ENCODE results near the gene ARID4A. TPM values are rescaled to one million over a fixed set of nuclear protein-coding genes. Genes with fewer than 3 reads are reported as not detected.

Gene ARID4A
- total and polyA plus RNA-seq, 10 of the 15 experiments (the other 5 are each of a cell fraction or from before 2014, with no cell fraction given): 5.2 to 18.9 (median 12.5) TPM

DNA sequence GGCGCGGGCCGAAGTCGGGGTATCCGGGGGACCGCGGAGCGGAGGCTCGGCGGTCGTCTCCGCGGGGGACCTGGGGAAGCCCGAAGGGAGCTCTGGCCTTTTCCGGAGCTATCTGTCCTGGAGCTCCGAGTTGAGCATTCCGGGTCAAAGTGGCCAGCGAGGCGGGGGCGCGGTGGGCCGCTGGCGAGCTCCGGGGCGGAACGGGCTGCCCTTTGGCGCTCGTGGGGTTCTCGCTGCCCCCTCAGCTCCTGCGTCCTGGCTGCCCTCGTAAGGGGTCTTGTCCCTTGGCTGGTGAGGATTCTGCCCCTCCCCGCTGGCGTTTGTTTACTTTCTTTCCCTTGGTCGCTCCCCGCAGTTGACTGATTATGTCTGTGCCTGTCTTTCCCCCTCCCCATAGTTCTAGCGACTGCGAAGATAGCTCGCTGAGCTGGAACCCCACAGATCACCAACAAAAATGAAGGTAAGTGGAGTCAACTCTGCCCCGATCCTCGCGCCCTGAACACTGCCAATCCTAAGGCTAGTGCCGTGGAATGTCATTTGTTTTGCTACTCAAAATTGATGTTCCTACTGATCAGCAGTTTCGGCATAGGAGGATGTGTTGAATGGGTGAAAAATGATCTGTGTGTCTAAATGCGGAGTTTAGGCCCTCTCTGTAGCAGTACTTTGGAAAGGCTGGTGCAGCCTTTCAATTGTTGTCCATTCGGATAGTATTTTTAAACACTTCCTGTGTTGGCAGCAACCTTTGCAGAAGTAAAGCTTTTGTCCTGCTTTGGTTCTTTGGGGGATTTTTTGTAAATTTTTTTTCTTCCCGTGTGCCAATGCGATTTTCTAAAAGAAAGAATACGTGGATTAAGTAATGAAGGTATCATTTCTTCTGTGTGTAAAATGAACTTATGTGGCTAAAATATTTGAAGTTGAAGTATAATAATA is 1.3 kb downstream of the ARID4A start (continued):
- TF ChIP-seq, protein P1, sequence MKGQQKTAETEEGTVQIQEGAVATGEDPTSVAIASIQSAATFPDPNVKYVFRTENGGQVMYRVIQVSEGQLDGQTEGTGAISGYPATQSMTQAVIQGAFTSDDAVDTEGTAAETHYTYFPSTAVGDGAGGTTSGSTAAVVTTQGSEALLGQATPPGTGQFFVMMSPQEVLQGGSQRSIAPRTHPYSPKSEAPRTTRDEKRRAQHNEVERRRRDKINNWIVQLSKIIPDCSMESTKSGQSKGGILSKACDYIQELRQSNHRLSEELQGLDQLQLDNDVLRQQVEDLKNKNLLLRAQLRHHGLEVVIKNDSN (IDR thresholded peaks at IDR 0.05; ENCODE audit: borderline replicate concordance, extremely low read length, insufficient read depth, low read depth, low read length): no peak
- TF ChIP-seq ZNF687 (IDR thresholded peaks at IDR 0.05) (no peak), IKZF1 (conservative IDR thresholded peaks at IDR 0.05) (0 out of 2 replicates have a peak, but pooled peaks have one; percentile 11), ZBTB33 (IDR thresholded peaks at IDR 0.05) (no peak), KDM1A (IDR thresholded peaks at IDR 0.05; ENCODE audit: borderline replicate concordance) (no peak), MYC (IDR thresholded peaks at IDR 0.05; ENCODE audit: insufficient read depth, insufficient read length, insufficient replicate concordance, low read length, severe bottlenecking) (no peak), NR2F1 (conservative IDR thresholded peaks at IDR 0.05) (peak; percentile 56), LARP7 (IDR thresholded peaks at IDR 0.05) (peak; percentile 41), JUND (IDR thresholded peaks at IDR 0.05; ENCODE audit: low read depth, low read length) (no peak), SPI1 (IDR thresholded peaks at IDR 0.05; ENCODE audit: borderline replicate concordance, insufficient read depth, low read depth, low read length) (no peak), ZNF622 (IDR thresholded peaks at IDR 0.05) (no peak), SIN3A (IDR thresholded peaks at IDR 0.05; ENCODE audit: low read depth, low read length) (no peak), BCL11A (IDR thresholded peaks at IDR 0.05; ENCODE audit: low read depth, low read length) (no peak)
- TF ChIP-seq, protein P2, sequence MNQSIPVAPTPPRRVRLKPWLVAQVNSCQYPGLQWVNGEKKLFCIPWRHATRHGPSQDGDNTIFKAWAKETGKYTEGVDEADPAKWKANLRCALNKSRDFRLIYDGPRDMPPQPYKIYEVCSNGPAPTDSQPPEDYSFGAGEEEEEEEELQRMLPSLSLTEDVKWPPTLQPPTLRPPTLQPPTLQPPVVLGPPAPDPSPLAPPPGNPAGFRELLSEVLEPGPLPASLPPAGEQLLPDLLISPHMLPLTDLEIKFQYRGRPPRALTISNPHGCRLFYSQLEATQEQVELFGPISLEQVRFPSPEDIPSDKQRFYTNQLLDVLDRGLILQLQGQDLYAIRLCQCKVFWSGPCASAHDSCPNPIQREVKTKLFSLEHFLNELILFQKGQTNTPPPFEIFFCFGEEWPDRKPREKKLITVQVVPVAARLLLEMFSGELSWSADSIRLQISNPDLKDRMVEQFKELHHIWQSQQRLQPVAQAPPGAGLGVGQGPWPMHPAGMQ (IDR thresholded peaks at IDR 0.05; ENCODE audit: borderline replicate concordance): no peak
- TF ChIP-seq, protein P3, sequence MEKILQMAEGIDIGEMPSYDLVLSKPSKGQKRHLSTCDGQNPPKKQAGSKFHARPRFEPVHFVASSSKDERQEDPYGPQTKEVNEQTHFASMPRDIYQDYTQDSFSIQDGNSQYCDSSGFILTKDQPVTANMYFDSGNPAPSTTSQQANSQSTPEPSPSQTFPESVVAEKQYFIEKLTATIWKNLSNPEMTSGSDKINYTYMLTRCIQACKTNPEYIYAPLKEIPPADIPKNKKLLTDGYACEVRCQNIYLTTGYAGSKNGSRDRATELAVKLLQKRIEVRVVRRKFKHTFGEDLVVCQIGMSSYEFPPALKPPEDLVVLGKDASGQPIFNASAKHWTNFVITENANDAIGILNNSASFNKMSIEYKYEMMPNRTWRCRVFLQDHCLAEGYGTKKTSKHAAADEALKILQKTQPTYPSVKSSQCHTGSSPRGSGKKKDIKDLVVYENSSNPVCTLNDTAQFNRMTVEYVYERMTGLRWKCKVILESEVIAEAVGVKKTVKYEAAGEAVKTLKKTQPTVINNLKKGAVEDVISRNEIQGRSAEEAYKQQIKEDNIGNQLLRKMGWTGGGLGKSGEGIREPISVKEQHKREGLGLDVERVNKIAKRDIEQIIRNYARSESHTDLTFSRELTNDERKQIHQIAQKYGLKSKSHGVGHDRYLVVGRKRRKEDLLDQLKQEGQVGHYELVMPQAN (conservative IDR thresholded peaks at IDR 0.05): peak; percentile 47; the same call in 1 of the 2 replicates
- TF ChIP-seq, protein P4, sequence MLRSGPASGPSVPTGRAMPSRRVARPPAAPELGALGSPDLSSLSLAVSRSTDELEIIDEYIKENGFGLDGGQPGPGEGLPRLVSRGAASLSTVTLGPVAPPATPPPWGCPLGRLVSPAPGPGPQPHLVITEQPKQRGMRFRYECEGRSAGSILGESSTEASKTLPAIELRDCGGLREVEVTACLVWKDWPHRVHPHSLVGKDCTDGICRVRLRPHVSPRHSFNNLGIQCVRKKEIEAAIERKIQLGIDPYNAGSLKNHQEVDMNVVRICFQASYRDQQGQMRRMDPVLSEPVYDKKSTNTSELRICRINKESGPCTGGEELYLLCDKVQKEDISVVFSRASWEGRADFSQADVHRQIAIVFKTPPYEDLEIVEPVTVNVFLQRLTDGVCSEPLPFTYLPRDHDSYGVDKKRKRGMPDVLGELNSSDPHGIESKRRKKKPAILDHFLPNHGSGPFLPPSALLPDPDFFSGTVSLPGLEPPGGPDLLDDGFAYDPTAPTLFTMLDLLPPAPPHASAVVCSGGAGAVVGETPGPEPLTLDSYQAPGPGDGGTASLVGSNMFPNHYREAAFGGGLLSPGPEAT (IDR thresholded peaks at IDR 0.05; ENCODE audit: low read depth): 0 out of 2 replicates have a peak, but pooled peaks have one; percentile 12
